Measurements from ENCODE around the gene KLHDC9. TPM values are rescaled to one million over a fixed set of nuclear protein-coding genes. Genes with fewer than 3 reads are reported as not detected.

Gene KLHDC9
- total and polyA plus RNA-seq, 2 of the 13 experiments (the other 11 are each of a cell fraction or from before 2014, with no cell fraction given): 2.9 TPM

DNA sequence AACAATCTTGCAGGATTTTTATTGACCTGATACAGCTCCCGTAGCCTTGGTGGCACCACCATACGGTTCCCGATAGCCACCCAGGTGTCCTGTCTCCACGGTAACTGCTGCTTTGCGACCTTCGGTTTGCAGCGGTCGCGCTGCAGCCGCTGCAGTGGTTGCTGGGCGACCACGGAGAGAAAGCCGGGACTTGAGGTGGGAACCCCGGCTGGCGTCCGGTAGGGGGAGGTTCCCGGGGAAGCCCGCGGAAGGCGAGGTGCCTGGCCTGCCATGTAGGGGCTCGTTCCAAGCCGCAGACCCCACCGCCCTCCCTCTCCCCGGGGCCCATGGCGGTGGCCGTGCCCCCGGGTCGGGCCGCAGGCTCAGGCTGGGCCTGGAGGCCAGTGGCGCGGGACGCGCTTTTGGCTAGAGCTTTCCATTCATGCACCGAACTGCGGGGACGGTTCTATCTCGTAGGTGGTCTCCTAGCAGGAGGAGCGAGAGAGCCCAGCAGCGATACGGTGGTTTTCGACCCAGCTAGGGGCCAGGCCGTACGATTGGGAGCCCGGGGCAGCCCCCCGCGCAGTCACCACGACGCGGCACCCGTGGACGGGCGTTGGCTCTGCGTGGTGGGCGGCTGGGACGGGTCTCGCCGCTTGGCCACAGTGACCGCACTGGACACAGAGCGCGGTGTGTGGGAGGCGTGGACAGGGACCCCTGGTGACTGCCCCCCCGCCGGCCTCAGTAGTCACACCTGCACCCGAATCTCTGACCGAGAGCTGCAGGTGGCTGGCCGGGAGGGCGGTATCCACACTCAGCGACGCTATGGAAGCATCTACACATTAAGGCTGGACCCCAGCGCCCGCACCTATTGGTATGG lies at the start of gene KLHDC9 (continued):
- TF ChIP-seq FOXA1 (IDR thresholded peaks at IDR 0.05): no peak
- TF ChIP-seq FOXA1 (CRISPR knock-in tag; IDR thresholded peaks at IDR 0.05): no peak
- no peak for TF ChIP-seq ZC3H13 (CRISPR knock-in tag; IDR thresholded peaks at IDR 0.05)
- peak; percentile 67 for TF ChIP-seq ZFX (CRISPR knock-in tag; IDR thresholded peaks at IDR 0.05; ENCODE audit: low read depth)
- TF ChIP-seq, protein P1, sequence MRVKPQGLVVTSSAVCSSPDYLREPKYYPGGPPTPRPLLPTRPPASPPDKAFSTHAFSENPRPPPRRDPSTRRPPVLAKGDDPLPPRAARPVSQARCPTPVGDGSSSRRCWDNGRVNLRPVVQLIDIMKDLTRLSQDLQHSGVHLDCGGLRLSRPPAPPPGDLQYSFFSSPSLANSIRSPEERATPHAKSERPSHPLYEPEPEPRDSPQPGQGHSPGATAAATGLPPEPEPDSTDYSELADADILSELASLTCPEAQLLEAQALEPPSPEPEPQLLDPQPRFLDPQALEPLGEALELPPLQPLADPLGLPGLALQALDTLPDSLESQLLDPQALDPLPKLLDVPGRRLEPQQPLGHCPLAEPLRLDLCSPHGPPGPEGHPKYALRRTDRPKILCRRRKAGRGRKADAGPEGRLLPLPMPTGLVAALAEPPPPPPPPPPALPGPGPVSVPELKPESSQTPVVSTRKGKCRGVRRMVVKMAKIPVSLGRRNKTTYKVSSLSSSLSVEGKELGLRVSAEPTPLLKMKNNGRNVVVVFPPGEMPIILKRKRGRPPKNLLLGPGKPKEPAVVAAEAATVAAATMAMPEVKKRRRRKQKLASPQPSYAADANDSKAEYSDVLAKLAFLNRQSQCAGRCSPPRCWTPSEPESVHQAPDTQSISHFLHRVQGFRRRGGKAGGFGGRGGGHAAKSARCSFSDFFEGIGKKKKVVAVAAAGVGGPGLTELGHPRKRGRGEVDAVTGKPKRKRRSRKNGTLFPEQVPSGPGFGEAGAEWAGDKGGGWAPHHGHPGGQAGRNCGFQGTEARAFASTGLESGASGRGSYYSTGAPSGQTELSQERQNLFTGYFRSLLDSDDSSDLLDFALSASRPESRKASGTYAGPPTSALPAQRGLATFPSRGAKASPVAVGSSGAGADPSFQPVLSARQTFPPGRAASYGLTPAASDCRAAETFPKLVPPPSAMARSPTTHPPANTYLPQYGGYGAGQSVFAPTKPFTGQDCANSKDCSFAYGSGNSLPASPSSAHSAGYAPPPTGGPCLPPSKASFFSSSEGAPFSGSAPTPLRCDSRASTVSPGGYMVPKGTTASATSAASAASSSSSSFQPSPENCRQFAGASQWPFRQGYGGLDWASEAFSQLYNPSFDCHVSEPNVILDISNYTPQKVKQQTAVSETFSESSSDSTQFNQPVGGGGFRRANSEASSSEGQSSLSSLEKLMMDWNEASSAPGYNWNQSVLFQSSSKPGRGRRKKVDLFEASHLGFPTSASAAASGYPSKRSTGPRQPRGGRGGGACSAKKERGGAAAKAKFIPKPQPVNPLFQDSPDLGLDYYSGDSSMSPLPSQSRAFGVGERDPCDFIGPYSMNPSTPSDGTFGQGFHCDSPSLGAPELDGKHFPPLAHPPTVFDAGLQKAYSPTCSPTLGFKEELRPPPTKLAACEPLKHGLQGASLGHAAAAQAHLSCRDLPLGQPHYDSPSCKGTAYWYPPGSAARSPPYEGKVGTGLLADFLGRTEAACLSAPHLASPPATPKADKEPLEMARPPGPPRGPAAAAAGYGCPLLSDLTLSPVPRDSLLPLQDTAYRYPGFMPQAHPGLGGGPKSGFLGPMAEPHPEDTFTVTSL (CRISPR knock-in tag; IDR thresholded peaks at IDR 0.05; ENCODE audit: borderline replicate concordance): no peak
- TF ChIP-seq, protein P2, sequence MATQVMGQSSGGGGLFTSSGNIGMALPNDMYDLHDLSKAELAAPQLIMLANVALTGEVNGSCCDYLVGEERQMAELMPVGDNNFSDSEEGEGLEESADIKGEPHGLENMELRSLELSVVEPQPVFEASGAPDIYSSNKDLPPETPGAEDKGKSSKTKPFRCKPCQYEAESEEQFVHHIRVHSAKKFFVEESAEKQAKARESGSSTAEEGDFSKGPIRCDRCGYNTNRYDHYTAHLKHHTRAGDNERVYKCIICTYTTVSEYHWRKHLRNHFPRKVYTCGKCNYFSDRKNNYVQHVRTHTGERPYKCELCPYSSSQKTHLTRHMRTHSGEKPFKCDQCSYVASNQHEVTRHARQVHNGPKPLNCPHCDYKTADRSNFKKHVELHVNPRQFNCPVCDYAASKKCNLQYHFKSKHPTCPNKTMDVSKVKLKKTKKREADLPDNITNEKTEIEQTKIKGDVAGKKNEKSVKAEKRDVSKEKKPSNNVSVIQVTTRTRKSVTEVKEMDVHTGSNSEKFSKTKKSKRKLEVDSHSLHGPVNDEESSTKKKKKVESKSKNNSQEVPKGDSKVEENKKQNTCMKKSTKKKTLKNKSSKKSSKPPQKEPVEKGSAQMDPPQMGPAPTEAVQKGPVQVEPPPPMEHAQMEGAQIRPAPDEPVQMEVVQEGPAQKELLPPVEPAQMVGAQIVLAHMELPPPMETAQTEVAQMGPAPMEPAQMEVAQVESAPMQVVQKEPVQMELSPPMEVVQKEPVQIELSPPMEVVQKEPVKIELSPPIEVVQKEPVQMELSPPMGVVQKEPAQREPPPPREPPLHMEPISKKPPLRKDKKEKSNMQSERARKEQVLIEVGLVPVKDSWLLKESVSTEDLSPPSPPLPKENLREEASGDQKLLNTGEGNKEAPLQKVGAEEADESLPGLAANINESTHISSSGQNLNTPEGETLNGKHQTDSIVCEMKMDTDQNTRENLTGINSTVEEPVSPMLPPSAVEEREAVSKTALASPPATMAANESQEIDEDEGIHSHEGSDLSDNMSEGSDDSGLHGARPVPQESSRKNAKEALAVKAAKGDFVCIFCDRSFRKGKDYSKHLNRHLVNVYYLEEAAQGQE (IDR thresholded peaks at IDR 0.05; ENCODE audit: borderline replicate concordance in 1 of 2, low read depth in 1 of 2, low read length in 2 of 2): no peak
- no peak for TF ChIP-seq ZNF562 (CRISPR knock-in tag; IDR thresholded peaks at IDR 0.05; ENCODE audit: borderline replicate concordance)
- no peak for TF ChIP-seq SP2 (CRISPR knock-in tag; IDR thresholded peaks at IDR 0.05)
- TF ChIP-seq GTF2F1 (IDR thresholded peaks at IDR 0.05; ENCODE audit: low read length): no peak
- no peak for TF ChIP-seq NR2C2 (CRISPR knock-in tag; IDR thresholded peaks at IDR 0.05; ENCODE audit: borderline replicate concordance)
- no peak for TF ChIP-seq ZNF205 (CRISPR knock-in tag; IDR thresholded peaks at IDR 0.05)
- TF ChIP-seq POGZ (CRISPR knock-in tag; IDR thresholded peaks at IDR 0.05): 0 out of 2 replicates have a peak, but pooled peaks have one; percentile 15
- TF ChIP-seq HDAC2 (CRISPR knock-in tag; IDR thresholded peaks at IDR 0.05): peak; percentile 34; the same call in 1 of the 2 replicates
- no peak for TF ChIP-seq ZNF777 (CRISPR knock-in tag; IDR thresholded peaks at IDR 0.05)
- 0 out of 2 replicates have a peak, but pooled peaks have one; percentile 40 for TF ChIP-seq ZNF451 (CRISPR knock-in tag; IDR thresholded peaks at IDR 0.05)
- TF ChIP-seq SATB2 (CRISPR knock-in tag; IDR thresholded peaks at IDR 0.05): no peak
- TF ChIP-seq RORA (CRISPR knock-in tag; IDR thresholded peaks at IDR 0.05): no peak
- 0 out of 2 replicates have a peak, but pooled peaks have one; percentile 24 for TF ChIP-seq ISL2 (CRISPR knock-in tag; IDR thresholded peaks at IDR 0.05)
- TF ChIP-seq CENPT (CRISPR knock-in tag; IDR thresholded peaks at IDR 0.05; ENCODE audit: low read depth): no peak

Data from HepG2 (cell line).